Activated CD4-positive, CD25-positive, alpha-beta regulatory T cell treated with anti-CD3 and anti-CD28 coated beads, Interleukin-2, amount 50 U/mL, for 72 hours (primary cell): ENCODE measurements around the gene CERT1.
"Not testable (repeated sequence)": the region's sequence is repeated elsewhere in the genome, so short reads cannot be mapped to it uniquely, and the experiment has no call there.

Source experiments
- DNase-seq: peaks from one replicate; pipeline ENCODE4 v3.0.0; 2021

Gene CERT1

GRCh38 chr5:75523275-75523674 is 11.8 kb upstream of the CERT1 start:
- DNase-seq, result no peak

GRCh38 chr5:75522542-75522941 is 11.1 kb upstream of the CERT1 start:
- no peak for DNase-seq

- DNase-seq, result no peak
Measured at GRCh38 chr5:75522025-75522424, 10.6 kb upstream of the CERT1 start.

- DNase-seq, result no peak
Measured at GRCh38 chr5:75521195-75521594, 9.8 kb upstream of the CERT1 start.

- DNase-seq, result no peak
Measured at GRCh38 chr5:75519761-75520160, 8.3 kb upstream of the CERT1 start.

GRCh38 chr5:75514323-75514722 is 2.9 kb upstream of the CERT1 start:
- no peak for DNase-seq

GRCh38 chr5:75513841-75514240 is 2.4 kb upstream of the CERT1 start:
- DNase-seq, result no peak

- no peak for DNase-seq
Measured at GRCh38 chr5:75512383-75513074, 1.1 kb upstream of the CERT1 start.

GRCh38 chr5:75510836-75511434 is 494 bp downstream of the CERT1 start:
- peak; percentile 60 for DNase-seq

- DNase-seq, result peak; percentile 33
Measured at GRCh38 chr5:75510417-75510835, 1.0 kb downstream of the CERT1 start.

- no peak for DNase-seq
Measured at GRCh38 chr5:75509956-75510355, 1.5 kb downstream of the CERT1 start.

GRCh38 chr5:75509546-75509945 is 1.9 kb downstream of the CERT1 start:
- DNase-seq, result no peak

- DNase-seq, result no peak
Measured at GRCh38 chr5:75507841-75508240, 3.6 kb downstream of the CERT1 start.

GRCh38 chr5:75505112-75505511 is 6.3 kb downstream of the CERT1 start:
- DNase-seq, result not testable (repeated sequence)

- DNase-seq, result not testable (repeated sequence)
Measured at GRCh38 chr5:75498875-75499274, 12.6 kb downstream of the CERT1 start.

GRCh38 chr5:75498208-75498777 is 13.1 kb downstream of the CERT1 start:
- DNase-seq, result no peak

GRCh38 chr5:75496026-75496425 is 15.4 kb downstream of the CERT1 start:
- no peak for DNase-seq

GRCh38 chr5:75491621-75492020 is 19.8 kb downstream of the CERT1 start:
- DNase-seq, result no peak

GRCh38 chr5:75489847-75490246 is 21.6 kb downstream of the CERT1 start:
- DNase-seq, result not testable (repeated sequence)

GRCh38 chr5:75484605-75485004 is 26.8 kb downstream of the CERT1 start:
- DNase-seq, result no peak

- no peak for DNase-seq
Measured at GRCh38 chr5:75482482-75482881, 28.9 kb downstream of the CERT1 start.

- no peak for DNase-seq
Measured at GRCh38 chr5:75481024-75481423, 30.4 kb downstream of the CERT1 start.

GRCh38 chr5:75475364-75475763 is 36.1 kb downstream of the CERT1 start:
- DNase-seq, result no peak

- DNase-seq, result no peak
Measured at GRCh38 chr5:75473463-75473862, 38.0 kb downstream of the CERT1 start.

GRCh38 chr5:75472973-75473372 is 38.5 kb downstream of the CERT1 start:
- DNase-seq, result no peak
